ENCODE measurements around the gene NT5C3A.
"Not testable (repeated sequence)": the region's sequence is repeated elsewhere in the genome, so short reads cannot be mapped to it uniquely, and the experiment has no call there.

The NT5C3A gene

DNA sequence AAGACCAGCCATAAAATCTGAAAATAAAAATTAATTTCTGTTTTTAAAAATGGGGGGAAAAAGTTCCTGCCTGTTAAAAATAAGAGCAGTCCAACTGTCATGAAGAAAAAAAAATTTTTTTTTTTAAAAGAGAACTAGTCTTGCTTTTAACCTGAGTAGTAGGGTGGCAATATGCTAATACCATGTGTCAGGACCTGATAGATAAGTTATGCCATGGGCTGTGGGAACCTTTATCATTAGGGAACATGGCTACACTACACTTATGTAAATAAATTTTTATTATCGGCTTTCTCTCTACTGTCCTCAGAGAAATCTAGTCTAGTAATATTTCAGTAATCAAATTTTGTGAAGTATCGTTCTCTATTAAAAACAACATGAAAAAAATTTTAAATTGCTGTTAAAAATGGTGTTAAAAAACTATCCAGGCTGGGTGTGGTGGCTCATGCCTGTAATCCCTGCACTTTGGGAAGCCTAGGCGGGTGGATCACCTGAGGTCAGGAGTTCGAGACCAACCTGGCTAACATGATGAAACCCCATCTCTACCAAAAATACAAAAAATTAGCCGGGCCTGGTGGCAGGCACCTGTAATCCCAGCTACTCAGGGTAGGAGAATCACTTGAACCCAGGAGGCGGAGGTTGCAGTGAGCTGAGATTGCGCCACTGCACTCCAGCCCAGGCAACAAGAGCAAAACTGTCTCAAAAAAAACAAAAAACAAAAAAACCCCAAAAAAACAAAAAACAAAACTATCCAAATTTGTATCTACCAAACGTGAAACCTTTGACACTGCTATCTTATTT is 20.7 kb downstream of the NT5C3A start:
- DNase-seq (ENCODE audit: low read depth, low spot score), result no peak

DNA sequence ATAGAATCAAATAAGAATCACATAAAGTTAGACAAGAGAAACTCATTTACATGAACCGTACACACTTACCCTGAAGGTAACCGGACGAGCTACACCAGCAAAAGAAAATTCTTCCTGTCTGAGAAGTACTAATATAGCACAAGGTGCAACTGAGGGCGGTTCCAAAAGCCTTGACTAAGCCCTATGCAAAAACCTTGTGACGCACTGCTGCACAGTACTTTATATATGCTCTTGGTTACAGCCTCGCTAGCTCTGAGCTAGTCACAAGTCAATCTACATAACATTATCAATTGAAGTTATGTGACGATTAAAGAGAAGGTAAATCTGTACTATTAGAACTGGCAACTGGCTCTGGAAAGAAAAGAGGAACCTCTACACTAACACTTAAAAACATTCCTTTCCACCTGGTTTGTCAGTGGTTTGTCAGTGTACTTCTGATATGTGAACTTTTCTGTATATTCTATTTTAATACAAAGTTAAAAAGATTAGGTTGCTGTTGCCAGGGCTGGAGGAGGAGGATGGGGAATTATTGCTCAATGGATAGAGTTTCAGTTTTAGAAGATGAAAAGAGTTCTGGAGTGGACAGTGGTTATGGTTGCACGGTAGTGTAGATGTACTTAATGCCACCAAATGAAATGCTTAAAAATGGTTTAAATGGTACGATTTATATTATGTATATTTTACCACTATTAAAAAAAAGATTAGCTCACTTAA is 21.6 kb downstream of the NT5C3A start:
- no peak for DNase-seq (ENCODE audit: low read depth, low spot score)

GRCh38 chr7:33039903-33040292 is 22.7 kb downstream of the NT5C3A start:
- DNase-seq (ENCODE audit: low read depth, low spot score), result no peak

GRCh38 chr7:33039257-33039902 is 23.2 kb downstream of the NT5C3A start:
- DNase-seq (ENCODE audit: low read depth, low spot score), result no peak

GRCh38 chr7:33038639-33039038 is 23.9 kb downstream of the NT5C3A start:
- no peak for DNase-seq (ENCODE audit: low read depth, low spot score)

GRCh38 chr7:33035776-33036175 is 26.8 kb downstream of the NT5C3A start:
- DNase-seq (ENCODE audit: low read depth, low spot score), result no peak

DNA sequence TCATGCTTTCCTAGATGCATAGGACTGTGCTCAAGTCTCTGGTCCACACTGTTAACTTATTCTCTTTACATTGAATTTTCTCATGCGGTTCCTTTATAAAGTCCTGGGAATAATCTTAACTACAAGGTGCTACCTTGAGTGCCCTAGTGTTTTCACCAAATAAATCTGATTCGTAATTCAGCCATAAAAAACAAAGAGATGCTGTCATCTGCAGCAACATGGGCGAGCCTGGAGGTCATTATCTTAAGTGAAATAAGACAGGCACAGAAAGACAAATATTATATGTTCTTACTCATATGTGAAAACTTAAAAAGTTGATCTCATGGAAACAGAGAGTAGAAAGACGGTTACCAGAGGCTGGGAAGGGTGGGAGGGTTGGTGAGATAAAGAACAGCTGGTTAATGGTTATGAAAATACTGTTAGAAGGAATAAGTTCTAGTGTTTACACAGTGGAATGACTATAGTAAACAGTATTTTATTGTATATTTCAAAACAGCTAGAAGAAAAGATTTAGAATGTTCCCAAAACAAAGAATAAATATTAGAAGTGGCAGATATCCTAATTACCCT is 38.3 kb downstream of the NT5C3A start:
- DNase-seq (ENCODE audit: low read depth, low spot score), result no peak

- DNase-seq (ENCODE audit: low read depth, low spot score), result no peak
Measured at GRCh38 chr7:33012364-33012763, 50.2 kb downstream of the NT5C3A start.

- no peak for DNase-seq (ENCODE audit: low read depth, low spot score)
Measured at GRCh38 chr7:33009734-33010133, 52.8 kb downstream of the NT5C3A start.

DNA sequence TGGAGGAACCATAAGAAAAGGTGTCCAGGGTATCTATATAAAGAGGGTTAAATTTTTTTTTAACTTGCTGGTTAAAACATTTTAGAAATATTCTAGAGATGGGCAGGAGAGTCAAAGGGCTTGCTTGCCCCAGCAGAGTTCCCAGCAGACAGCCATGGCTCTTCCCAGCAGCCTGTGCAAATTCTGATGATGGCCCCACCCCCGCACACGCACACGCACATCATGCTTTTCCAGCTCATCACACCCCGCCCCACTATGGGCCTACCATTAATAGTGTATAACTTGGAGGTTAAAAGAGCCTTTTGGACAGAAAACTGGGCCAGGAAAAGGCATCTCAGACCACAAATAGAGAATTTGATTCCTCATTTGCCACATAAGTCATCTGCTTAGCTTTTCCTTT is 56.9 kb downstream of the NT5C3A start:
- not testable (repeated sequence) for DNase-seq (ENCODE audit: low read depth, low spot score)

- DNase-seq (ENCODE audit: low read depth, low spot score), result not testable (repeated sequence)
Measured at GRCh38 chr7:33005193-33005592, 57.4 kb downstream of the NT5C3A start.

DNA sequence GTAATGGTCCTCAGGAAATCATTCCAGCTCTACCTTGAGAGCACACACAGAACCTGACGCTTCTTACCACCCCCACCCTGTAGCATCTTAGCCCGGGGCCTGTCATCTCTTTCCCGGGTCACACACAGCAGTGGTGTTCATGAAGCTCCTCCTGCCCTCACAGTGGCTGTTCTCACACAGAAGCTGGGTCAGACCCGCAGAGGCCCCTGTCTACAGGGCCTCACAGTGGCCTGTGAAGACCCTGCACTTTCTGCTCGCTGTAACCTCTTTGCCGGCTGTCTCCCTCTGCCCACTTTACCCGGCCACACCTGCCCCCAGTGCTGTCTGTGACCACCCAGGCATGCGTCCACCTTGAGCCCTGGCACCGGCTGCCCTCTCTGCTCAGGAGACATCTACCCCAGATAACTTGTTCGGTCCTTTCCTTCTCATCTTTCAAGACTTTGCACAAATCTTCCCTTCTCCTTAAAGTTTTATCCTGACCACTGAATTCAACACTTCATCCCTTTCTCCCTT is 58.4 kb downstream of the NT5C3A start:
- not testable (repeated sequence) for DNase-seq (ENCODE audit: low read depth, low spot score)

DNA sequence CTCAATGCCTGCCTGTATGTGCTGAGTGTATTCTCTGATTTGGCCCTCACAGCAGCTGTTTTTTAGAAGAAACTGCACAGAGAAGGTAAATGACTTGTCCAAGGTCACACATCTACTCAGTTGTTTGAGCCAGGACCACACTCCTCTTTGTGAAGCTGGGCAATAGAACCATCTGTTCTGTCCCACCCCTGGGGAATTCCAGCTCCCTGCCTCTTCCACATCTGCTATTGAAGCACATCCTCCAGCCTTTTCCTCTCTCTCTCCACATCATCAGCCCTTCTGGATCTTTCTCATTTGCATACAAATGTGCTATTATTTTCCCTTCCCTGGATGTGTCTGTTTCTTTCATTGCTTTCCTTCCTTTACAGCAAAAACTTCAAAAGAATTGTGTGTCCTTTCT is 59.5 kb downstream of the NT5C3A start:
- not testable (repeated sequence) for DNase-seq (ENCODE audit: low read depth, low spot score)

DNA sequence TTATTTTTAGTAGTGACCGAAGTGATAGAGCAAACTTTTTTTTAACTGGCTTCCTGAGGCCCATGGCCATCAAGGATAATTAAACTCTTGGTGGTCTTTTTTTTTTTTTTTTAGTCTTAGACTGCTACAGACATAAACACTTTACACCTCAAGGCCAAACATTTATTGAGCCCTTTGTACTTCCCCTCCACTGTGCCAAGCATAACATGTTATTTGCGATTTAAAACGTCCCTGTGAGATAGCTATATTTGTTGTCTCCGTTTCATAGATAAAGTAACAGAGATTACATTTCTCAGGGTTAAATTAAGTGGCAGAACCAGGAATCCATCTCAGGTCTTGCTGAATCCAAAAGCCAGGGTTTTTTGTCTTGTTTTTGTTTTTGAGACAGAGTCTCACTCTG is 63.2 kb downstream of the NT5C3A start:
- not testable (repeated sequence) for DNase-seq (ENCODE audit: low read depth, low spot score)

DNA sequence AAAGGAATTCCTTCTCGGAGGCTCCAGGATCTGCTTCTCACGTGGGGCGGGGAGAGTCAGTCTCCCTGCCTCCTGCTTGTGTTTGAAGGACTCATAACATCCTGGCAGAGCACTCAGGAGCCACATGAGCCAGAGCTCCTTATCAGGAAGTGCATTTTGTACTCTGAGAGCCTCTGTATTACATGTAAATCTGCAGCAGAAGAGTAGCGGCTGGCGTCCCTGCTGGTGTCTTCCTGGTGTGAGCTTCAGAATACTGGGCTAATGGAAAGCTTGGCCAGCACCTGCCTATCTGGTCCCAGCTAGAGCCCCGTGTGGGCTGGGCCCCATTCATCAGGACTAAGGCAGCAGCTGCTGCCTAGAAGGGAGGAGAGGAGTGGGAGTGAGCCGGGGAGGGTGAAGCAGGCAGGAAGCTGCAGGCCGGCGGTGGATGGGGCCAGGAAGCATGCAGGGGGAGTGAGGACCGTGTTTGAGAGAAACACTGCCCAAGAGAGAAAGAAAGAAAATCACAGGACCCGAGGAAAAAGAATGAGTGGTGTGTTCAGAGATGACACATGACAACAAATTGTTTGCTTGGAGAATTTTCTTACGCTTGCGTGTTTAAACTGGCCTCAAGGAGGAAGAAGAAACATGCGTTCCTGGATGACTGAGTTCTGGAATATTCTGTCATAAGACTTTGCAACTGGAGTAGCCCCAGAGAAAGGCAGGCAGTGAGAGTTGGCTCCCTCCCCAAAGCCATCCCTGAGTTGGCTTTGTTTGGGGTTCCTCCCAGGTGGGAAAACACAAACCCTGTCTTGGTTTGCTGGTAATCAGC is 64.0 kb downstream of the NT5C3A start:
- peak; percentile 75 for DNase-seq (ENCODE audit: low read depth, low spot score)

DNA sequence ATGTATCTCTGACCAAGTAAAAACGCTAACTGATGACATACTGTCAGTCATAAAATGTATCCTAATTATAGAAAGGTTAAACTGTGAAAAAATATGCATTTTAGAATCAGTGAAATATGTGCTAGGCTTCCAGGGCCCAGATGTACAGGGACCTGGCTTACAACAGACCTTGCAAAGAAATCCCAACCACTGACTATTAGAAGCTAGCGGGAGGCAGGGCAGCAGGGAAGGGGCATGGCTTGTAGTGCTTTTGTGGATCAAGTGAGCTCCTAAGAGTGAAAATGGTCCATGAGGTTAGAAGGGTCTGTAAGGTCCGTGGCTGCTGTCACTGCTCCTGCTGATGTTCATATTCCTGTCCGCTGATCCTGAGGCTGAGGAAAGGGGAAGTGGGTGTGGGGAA is 64.6 kb downstream of the NT5C3A start:
- DNase-seq (ENCODE audit: low read depth, low spot score), result not testable (repeated sequence)

GRCh38 chr7:32992750-32993149 is 69.8 kb downstream of the NT5C3A start:
- not testable (repeated sequence) for DNase-seq (ENCODE audit: low read depth, low spot score)

GRCh38 chr7:32991975-32992700 is 70.4 kb downstream of the NT5C3A start:
- DNase-seq (ENCODE audit: low read depth, low spot score), result not testable (repeated sequence)

- peak; percentile 7 for DNase-seq (ENCODE audit: low read depth, low spot score)
Measured at GRCh38 chr7:32991068-32991585, 71.4 kb downstream of the NT5C3A start.

DNA sequence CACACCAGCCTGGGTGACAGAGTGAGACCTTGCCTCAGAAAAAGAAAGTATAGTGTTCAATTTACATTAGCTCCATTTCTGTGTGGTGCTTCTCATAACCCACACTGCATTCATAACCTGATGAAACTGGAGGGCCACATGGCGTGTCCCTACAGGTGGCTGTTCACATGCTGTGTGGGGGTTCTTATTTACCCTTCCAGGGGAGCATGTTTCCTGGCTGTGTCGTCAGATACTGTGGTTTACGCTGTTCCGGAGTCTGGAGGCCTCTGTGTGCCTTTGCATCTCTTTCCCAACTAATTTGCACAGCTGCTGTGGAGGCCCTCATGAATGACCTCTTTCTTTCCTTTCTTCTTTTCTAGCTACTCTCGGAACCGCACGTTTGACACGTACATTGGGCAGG is 74.4 kb downstream of the NT5C3A start:
- DNase-seq (ENCODE audit: low read depth, low spot score), result not testable (repeated sequence)

Measured in astrocyte of the hippocampus (primary cell).